ENCODE measurements around the gene MGA. TPM values are rescaled to one million over a fixed set of nuclear protein-coding genes. Genes with fewer than 3 reads are reported as not detected.
A peak's percentile ranks its signal among the peaks of the same experiment; 100 is the strongest.

The MGA gene
- total RNA-seq, 6 experiments from 2014 or later: 11.8 to 16.6 (median 15.3) TPM

DNA sequence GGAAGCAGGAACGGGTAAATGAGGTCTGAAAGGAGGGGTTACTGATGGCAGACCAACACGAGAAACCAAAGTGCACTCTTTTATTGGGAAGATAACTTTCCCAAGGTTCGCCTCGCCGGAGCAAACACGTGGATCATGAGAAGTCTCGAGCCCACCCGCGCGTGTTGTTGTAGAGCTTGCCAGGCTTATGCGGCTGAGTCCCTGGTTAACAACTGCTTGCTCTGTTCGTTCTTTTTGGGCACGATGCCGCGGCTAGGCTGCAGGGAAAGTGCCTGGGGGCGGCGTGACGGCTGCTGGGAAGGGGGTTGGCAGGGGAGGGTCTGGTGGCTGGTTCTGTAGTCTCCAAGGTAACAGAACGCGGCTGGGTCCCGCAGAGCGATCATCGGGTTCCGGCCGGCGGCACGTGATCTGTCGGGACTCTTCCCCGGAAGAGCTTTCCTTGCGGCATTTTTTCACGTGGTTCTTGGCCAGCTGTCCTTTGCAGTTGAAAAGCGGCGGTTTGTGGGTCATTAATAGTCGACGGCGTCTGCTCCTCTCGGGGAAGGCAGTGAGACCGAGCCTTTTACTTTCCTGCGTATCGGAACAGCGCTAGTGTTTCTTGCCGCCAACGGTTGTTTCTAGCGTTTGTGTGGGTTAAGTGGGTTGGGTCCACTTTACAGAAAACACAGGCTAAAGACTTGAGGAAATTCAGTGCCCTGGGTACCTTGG lies 1.5 kb downstream of the MGA start:
- H3K9me3 Mint-ChIP-seq: peaks cover 13% of the 10 kb centered on the region
- H3K27ac Mint-ChIP-seq: peak overlapping the region; percentile 95
- peaks cover 48% of the 10 kb centered on the region for H3K4me1 Mint-ChIP-seq (ENCODE audit: low read depth)
- peaks cover 2% of the 10 kb centered on the region for H3K27me3 Mint-ChIP-seq (ENCODE audit: insufficient read depth)
- TF ChIP-seq, protein P1, sequence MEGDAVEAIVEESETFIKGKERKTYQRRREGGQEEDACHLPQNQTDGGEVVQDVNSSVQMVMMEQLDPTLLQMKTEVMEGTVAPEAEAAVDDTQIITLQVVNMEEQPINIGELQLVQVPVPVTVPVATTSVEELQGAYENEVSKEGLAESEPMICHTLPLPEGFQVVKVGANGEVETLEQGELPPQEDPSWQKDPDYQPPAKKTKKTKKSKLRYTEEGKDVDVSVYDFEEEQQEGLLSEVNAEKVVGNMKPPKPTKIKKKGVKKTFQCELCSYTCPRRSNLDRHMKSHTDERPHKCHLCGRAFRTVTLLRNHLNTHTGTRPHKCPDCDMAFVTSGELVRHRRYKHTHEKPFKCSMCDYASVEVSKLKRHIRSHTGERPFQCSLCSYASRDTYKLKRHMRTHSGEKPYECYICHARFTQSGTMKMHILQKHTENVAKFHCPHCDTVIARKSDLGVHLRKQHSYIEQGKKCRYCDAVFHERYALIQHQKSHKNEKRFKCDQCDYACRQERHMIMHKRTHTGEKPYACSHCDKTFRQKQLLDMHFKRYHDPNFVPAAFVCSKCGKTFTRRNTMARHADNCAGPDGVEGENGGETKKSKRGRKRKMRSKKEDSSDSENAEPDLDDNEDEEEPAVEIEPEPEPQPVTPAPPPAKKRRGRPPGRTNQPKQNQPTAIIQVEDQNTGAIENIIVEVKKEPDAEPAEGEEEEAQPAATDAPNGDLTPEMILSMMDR (IDR thresholded peaks at IDR 0.05): no peak
- DNase-seq: peak; percentile 82
- peaks cover 4% of the 10 kb centered on the region for H3K36me3 Mint-ChIP-seq (ENCODE audit: low read depth)
- H3K4me3 Mint-ChIP-seq: peak overlapping the region; percentile 92

DNA sequence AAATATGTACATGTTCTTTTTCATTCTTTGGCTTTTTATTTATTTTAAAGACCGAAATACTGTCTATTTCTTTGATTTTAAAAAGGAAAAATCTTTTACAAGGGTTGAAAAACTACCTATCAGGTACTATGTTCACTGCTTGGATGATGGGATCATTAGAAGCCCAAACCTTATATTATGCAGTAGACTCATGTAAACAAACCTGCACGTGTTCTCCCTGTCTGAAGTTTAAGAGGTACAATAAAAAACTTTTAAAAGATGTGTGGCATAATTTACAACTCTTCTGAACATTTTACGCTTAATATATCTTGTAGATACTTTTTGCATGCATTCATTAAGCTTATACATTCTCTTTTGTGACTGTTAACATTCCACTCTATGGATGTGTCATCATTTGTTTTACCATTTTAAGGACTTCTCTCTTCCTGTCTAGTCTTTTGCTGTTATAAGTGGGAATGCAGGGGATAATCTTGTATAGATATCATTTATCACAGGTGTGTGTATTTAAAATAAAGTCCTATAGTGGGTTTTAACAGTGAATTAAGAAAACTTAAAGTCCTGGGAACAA lies 6.2 kb downstream of the MGA start:
- peak overlapping the region; percentile 66 for H3K27ac Mint-ChIP-seq
- peaks cover 53% of the 10 kb centered on the region for H3K4me1 Mint-ChIP-seq (ENCODE audit: low read depth)
- H3K36me3 Mint-ChIP-seq (ENCODE audit: low read depth): peaks cover 25% of the 10 kb centered on the region
- no peaks in the 10 kb centered on the region; the same call in 1 of the 2 replicates for H3K27me3 Mint-ChIP-seq (ENCODE audit: insufficient read depth)
- H3K4me3 Mint-ChIP-seq: peak overlapping the region; percentile 42
- TF ChIP-seq, protein P1 (IDR thresholded peaks at IDR 0.05): no peak
- peak; percentile 19 for DNase-seq
- H3K9me3 Mint-ChIP-seq: peaks cover 1% of the 10 kb centered on the region

DNA sequence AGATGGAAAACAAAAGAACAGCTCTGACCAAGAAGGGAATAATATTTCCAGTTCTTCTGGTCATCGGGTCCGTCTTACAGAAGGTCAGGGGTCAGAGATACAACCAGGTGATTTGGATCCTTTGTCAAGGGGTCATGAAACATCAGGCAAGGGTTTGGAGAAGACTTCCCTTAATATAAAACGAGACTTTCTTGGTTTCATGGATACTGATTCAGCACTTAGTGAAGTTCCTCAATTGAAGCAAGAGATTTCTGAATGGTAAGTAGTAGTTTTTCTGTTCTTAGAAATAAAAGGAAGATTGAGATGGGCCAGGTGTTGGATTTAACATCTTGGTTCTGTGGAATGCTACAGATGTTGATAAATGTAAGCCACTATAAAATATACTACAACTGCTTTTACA lies 9.5 kb downstream of the MGA start:
- H3K4me3 Mint-ChIP-seq: no peak overlapping the region
- no peaks in the 10 kb centered on the region for H3K9me3 Mint-ChIP-seq
- H3K4me1 Mint-ChIP-seq (ENCODE audit: low read depth): peaks cover 38% of the 10 kb centered on the region
- H3K36me3 Mint-ChIP-seq (ENCODE audit: low read depth): peaks cover 24% of the 10 kb centered on the region
- no peak overlapping the region for H3K27ac Mint-ChIP-seq
- DNase-seq: no peak
- no peaks in the 10 kb centered on the region for H3K27me3 Mint-ChIP-seq (ENCODE audit: insufficient read depth)
- TF ChIP-seq, protein P1 (IDR thresholded peaks at IDR 0.05): no peak

DNA sequence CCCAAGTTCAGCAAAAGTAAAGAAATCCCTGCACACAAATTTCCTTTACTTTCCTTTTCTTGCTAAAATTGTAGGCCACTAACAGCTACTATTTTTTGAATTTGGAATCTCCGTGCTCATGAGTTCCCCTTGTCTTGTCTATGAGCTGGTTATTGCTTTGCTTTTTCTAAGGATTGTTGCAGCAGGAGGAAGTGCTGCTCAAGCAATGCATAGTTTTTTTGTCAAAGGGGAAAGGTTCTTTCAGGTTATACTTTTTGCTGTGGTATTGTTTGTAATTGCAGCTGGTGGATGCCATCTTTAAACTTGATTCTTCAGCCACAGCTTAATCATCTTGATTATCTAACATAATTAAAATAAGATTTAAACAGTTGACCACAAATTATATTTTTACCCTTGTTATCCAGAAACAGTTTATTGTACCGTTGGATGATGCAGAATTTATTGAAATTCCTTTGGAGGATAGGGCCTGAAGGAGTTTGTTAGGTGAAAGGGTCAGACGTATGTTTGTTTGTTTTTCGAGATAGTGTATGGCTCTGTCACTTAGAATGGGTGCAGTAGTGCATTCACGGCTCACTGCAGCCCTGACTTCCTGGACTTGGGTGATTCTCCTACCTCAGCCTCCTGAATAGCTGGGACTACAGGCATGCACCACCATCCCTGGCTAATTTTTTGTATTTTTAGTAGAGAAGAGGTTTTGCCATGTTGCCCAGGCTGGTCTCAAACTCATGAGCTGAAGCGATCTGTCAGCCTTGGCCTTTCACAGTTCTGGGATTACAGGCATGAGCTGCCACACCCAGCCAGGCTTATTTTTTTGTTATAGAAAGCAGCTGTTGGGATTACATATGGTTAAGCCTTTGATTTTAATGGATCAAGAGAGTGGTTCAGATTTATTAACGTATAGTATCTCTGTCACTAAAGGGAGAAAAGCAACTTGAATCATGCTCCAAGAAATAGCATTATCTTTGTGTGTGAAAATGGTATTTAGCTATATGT lies 11.7 kb downstream of the MGA start:
- H3K4me3 Mint-ChIP-seq: no peak overlapping the region
- H3K9me3 Mint-ChIP-seq: no peaks in the 10 kb centered on the region
- H3K4me1 Mint-ChIP-seq (ENCODE audit: low read depth): peaks cover 22% of the 10 kb centered on the region
- H3K36me3 Mint-ChIP-seq (ENCODE audit: low read depth): peaks cover 30% of the 10 kb centered on the region
- TF ChIP-seq, protein P1 (IDR thresholded peaks at IDR 0.05): no peak
- H3K27me3 Mint-ChIP-seq (ENCODE audit: insufficient read depth): no peaks in the 10 kb centered on the region; the same call in 1 of the 2 replicates
- no peak overlapping the region for H3K27ac Mint-ChIP-seq
- no peak for DNase-seq

DNA sequence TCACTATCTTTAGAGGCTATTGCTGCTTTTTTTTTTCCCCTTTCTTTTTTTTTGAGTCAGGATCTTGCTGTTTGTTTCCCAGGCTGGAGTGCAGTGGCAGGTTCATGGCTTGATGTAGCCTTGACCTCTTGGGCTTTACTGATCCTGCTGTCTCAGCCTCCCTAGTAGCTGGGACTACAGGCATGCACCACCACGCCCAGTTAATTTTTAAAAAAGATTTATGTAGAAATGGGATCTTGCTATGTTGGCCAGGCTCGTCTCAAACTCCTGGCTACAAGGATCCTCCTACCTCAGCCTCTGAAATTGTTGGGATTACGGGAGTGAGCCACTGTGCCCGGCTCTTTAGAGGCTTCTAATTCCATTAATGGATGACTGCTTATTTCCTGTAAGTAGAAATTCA lies 15.1 kb downstream of the MGA start:
- no peak overlapping the region for H3K4me3 Mint-ChIP-seq
- H3K27me3 Mint-ChIP-seq (ENCODE audit: insufficient read depth): no peaks in the 10 kb centered on the region; the same call in 1 of the 2 replicates
- no peak for DNase-seq
- H3K4me1 Mint-ChIP-seq (ENCODE audit: low read depth): peaks cover 6% of the 10 kb centered on the region; the same call in 1 of the 2 replicates
- TF ChIP-seq, protein P1 (IDR thresholded peaks at IDR 0.05): no peak
- H3K27ac Mint-ChIP-seq: no peak overlapping the region
- H3K36me3 Mint-ChIP-seq (ENCODE audit: low read depth): peaks cover 20% of the 10 kb centered on the region
- H3K9me3 Mint-ChIP-seq: peaks cover 4% of the 10 kb centered on the region; the same call in 1 of the 2 replicates

Data from HFFc6 (cell line).